VCaP (cell line): Measurements from ENCODE around the gene ERN2.

ENCODE experiments used
- H3K27ac ChIP-seq: fragments of 450-650 bp; 2 replicates; pipeline ENCODE4 v1.5.1; 2017
- TF ChIP-seq, protein P1 (sequence below): fragments of 450-650 bp; conservative IDR thresholded peaks from 2 replicates; pipeline ENCODE4 v1.5.1; 2017; ENCODE audit warnings: mild to moderate bottlenecking, moderate library complexity

The ERN2 gene

GRCh38 chr16:23670137-23670776 lies 42.8 kb downstream of the ERN2 start:
- TF ChIP-seq, protein P1, sequence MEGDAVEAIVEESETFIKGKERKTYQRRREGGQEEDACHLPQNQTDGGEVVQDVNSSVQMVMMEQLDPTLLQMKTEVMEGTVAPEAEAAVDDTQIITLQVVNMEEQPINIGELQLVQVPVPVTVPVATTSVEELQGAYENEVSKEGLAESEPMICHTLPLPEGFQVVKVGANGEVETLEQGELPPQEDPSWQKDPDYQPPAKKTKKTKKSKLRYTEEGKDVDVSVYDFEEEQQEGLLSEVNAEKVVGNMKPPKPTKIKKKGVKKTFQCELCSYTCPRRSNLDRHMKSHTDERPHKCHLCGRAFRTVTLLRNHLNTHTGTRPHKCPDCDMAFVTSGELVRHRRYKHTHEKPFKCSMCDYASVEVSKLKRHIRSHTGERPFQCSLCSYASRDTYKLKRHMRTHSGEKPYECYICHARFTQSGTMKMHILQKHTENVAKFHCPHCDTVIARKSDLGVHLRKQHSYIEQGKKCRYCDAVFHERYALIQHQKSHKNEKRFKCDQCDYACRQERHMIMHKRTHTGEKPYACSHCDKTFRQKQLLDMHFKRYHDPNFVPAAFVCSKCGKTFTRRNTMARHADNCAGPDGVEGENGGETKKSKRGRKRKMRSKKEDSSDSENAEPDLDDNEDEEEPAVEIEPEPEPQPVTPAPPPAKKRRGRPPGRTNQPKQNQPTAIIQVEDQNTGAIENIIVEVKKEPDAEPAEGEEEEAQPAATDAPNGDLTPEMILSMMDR = no peak
- no peak overlapping the region for H3K27ac ChIP-seq

GRCh38 chr16:23668873-23669272 lies 44.1 kb downstream of the ERN2 start:
- TF ChIP-seq, protein P1 = no peak
- H3K27ac ChIP-seq = no peak overlapping the region

DNA sequence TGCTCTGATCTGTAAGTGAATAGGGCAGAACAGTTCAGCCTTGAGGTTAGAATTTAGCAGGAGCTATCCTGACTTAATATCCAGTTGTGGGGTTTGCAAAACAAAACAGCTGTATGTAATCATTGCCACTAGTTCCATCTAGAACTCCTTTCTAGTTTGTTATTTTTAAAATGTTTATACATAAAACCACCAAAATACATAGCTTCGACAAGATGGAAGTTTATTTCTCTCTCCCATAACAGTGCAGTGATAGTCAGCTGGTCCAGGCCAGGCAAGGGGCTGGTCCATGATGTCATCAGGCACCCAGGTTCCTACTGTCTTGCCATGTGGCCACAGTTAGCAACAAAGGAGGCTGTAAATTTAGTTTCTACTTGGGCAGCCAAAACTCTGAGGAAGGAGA lies 44.8 kb downstream of the ERN2 start:
- TF ChIP-seq, protein P1 = no peak

DNA sequence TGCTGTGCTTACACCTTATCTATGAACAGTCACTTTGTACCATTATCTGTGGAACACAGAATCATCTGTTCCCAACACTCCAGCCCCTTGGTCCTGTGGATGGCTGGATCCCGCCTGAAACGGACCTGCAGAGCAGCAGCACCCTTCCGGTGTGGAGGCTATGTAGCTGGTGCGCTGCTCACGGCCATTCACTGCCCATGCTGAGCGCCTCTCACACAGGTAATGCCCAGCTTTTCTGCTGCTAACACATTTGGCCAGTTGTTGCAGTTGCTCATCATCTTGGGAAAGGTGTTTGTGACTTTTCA lies 45.7 kb downstream of the ERN2 start:
- TF ChIP-seq, protein P1 = no peak
- no peak overlapping the region for H3K27ac ChIP-seq

More for the DNA sequence above, 44.8 kb downstream of the ERN2 start:
- H3K27ac ChIP-seq = no peak overlapping the region

DNA sequence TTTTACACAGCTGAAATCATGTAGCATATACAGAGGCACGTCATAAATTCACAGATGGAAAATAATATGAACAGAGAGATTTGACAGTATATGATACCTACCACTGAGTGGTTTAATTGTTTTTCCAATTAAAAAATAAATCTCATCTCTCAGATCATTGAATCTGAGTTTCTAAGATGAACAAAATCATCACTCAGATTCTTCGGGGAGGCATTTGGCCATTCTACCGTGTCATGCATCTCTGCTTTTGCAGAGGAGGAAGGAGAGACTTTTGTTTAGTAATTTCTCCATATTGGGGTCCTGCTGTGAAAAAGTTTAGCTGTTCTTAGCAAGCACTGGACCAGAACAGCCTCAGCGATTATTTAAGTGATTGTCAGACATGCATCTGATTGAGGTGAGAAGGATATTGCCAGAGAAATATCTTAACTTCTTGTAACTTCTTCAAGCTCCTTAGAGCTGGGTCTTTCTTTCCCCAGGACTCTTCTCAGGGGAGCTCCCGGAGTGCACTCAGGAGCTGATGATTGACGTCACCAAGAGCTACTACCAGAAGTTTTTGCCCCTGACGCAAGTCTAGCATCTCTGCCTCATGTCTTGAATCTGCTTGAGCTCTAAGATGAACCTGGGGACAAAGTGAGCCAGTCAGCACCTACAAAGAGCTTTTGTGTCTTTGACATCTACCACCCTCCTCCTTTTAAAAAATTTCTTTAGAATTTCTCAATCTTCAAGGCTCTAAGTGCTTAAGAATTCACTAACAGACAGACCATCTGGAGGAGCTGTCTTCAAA lies 46.3 kb downstream of the ERN2 start:
- TF ChIP-seq, protein P1 = no peak
- no peak overlapping the region for H3K27ac ChIP-seq

GRCh38 chr16:23663918-23664317 lies 49.1 kb downstream of the ERN2 start:
- H3K27ac ChIP-seq = no peak overlapping the region
- TF ChIP-seq, protein P1 = no peak

DNA sequence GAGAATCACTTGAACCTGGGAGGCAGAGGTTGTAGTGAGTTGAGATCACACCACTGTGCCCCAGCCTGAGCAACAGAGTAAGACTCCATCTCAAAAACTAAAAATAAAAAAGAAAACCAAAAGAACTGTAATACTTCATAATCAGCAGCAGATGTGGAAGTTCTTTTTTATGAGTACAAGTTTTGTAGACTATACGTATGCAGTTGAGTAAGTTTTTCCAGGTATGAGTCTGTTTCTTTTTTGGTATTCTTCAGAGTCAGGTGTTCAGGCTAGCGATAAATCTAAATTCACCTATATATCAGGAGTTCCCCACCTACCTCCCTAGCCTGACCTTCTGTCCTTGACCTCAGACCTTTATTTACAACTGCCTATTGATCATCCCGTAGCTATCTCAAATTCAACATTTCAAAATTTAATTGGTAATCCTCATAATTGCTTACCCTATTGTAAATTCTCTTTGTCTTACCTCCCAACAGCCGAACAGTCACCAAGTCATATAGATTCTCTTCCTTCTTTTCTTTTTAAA lies 61.0 kb downstream of the ERN2 start:
- no peak overlapping the region for H3K27ac ChIP-seq

More for the DNA sequence above, 61.0 kb downstream of the ERN2 start:
- TF ChIP-seq, protein P1 = no peak
